DND-41 (cell line): ENCODE measurements around the gene ABLIM1.

Source experiments
- ATAC-seq: fragments of 200-7000 bp; cut with Tn5 transposase; 3 replicates; pipeline ENCODE4 v1.9.1; 2021; ENCODE audit warnings: low read depth; ENCODE audit not compliant: insufficient read depth
- DNase-seq: peaks from one replicate; pipeline ENCODE4 v3.0.0-alpha.2; 2020
- H2AFZ ChIP-seq: 2 replicates; pipeline ENCODE4 v1.6.0; 2012; ENCODE audit warnings: low read depth, low read length
- H3K27ac ChIP-seq: 2 replicates; pipeline ENCODE4 v1.5.1; 2012; ENCODE audit warnings: low read length, inconsistent platforms
- H3K27me3 ChIP-seq: fragments of 200-600 bp; sonication (generic); 2 replicates; pipeline ENCODE4 v1.6.0; 2012; ENCODE audit warnings: low read length, mild to moderate bottlenecking, inconsistent platforms; ENCODE audit not compliant: insufficient read depth, poor library complexity
- H3K36me3 ChIP-seq: 2 replicates; pipeline ENCODE4 v1.5.1; 2012; ENCODE audit warnings: low read length, inconsistent platforms; ENCODE audit not compliant: insufficient read depth
- H3K4me1 ChIP-seq: 2 replicates; pipeline ENCODE4 v1.5.1; 2012; ENCODE audit warnings: mild to moderate bottlenecking, low read length; ENCODE audit not compliant: insufficient read depth
- H3K4me2 ChIP-seq: 2 replicates; pipeline ENCODE4 v1.6.0; 2012; ENCODE audit warnings: mild to moderate bottlenecking, moderate library complexity, low read length, inconsistent platforms; ENCODE audit not compliant: insufficient read depth
- H3K4me3 ChIP-seq, 2 experiments: fragments of 200-600 bp in 1 of 2; shearing (Covaris generic) in 1 of 2; 2 replicates each; pipeline ENCODE4 v1.5.1; 2012 to 2016; ENCODE audit warnings: inconsistent platforms in 2 of 2, low read length in 2 of 2, mild to moderate bottlenecking in 2 of 2, low read depth in 1 of 2, moderate library complexity in 1 of 2
- H3K79me2 ChIP-seq: 2 replicates; pipeline ENCODE4 v1.6.0; 2012; ENCODE audit warnings: low read length, inconsistent platforms; ENCODE audit not compliant: insufficient read depth
- H3K9ac ChIP-seq: 2 replicates; pipeline ENCODE4 v1.6.0; 2012; ENCODE audit warnings: low read depth, mild to moderate bottlenecking, inconsistent platforms, low read length, moderate library complexity
- H3K9me3 ChIP-seq: 2 replicates; pipeline ENCODE4 v1.5.1; 2012; ENCODE audit warnings: low read length, moderate library complexity, mild to moderate bottlenecking, inconsistent platforms; ENCODE audit not compliant: insufficient read depth, severe bottlenecking
- H4K20me1 ChIP-seq: 2 replicates; pipeline ENCODE4 v1.6.0; 2012; ENCODE audit warnings: low read length; ENCODE audit not compliant: insufficient read depth
- CTCF ChIP-seq: IDR thresholded peaks from 2 replicates; pipeline ENCODE4 v1.5.1; 2012; ENCODE audit warnings: borderline replicate concordance, low read length, moderate library complexity, mild to moderate bottlenecking; ENCODE audit not compliant: poor library complexity, severe bottlenecking; ENCODE audit errors: extremely low read depth
- EZH2 ChIP-seq: IDR thresholded peaks from 3 replicates; pipeline ENCODE4 v1.6.1; 2012; ENCODE audit warnings: borderline replicate concordance, low read depth, mild to moderate bottlenecking, moderate library complexity, low read length, inconsistent platforms; ENCODE audit not compliant: severe bottlenecking

The ABLIM1 gene

GRCh38 chr10:114508376-114508775, 149.7 kb downstream of the ABLIM1 start:
- no peak overlapping the region for H3K4me2 ChIP-seq
- no peak for DNase-seq
- H2AFZ ChIP-seq, result no peak overlapping the region
- H3K27me3 ChIP-seq, result peaks cover 16% of the 10 kb centered on the region
- no peak overlapping the region for H3K4me3 ChIP-seq
- H3K79me2 ChIP-seq, result no peaks in the 10 kb centered on the region
- no peaks in the 10 kb centered on the region for H3K4me1 ChIP-seq
- ATAC-seq, result no peak
- no peaks in the 10 kb centered on the region for H3K9me3 ChIP-seq
- H3K9ac ChIP-seq, result no peak overlapping the region
- 0 out of 2 replicates have a peak, but pooled peaks cover 2% of the 10 kb centered on the region for H4K20me1 ChIP-seq
- H3K27ac ChIP-seq, result no peak overlapping the region
- TF ChIP-seq CTCF (no peak), EZH2 (no peak)
- no peaks in the 10 kb centered on the region for H3K36me3 ChIP-seq

GRCh38 chr10:114507449-114507848, 150.6 kb downstream of the ABLIM1 start:
- H3K9me3 ChIP-seq, result no peaks in the 10 kb centered on the region
- TF ChIP-seq CTCF, result no peak
- TF ChIP-seq EZH2, result no peak
- no peak for DNase-seq
- H3K36me3 ChIP-seq, result no peaks in the 10 kb centered on the region
- H3K4me2 ChIP-seq, result no peak overlapping the region
- H3K27ac ChIP-seq, result no peak overlapping the region
- H2AFZ ChIP-seq, result no peak overlapping the region
- no peak overlapping the region for H3K4me3 ChIP-seq
- H3K4me1 ChIP-seq, result no peaks in the 10 kb centered on the region
- no peak overlapping the region for H3K9ac ChIP-seq
- 0 out of 2 replicates have a peak, but pooled peaks cover 2% of the 10 kb centered on the region for H4K20me1 ChIP-seq
- H3K27me3 ChIP-seq, result peaks cover 16% of the 10 kb centered on the region
- H3K79me2 ChIP-seq, result no peaks in the 10 kb centered on the region
- ATAC-seq, result no peak

- Histone ChIP-seq H3K4me1 (no peaks in the 10 kb centered on the region), H3K27me3 (peaks cover 16% of the 10 kb centered on the region), H3K4me3 (no peak overlapping the region), H3K4me2 (no peak overlapping the region), H3K79me2 (no peaks in the 10 kb centered on the region), H3K9me3 (no peaks in the 10 kb centered on the region), H2AFZ (no peak overlapping the region), H3K27ac (no peak overlapping the region), H3K9ac (no peak overlapping the region), H4K20me1 (0 out of 2 replicates have a peak, but pooled peaks cover 2% of the 10 kb centered on the region), H3K36me3 (no peaks in the 10 kb centered on the region)
- DNase-seq (no peak), ATAC-seq (no peak)
- TF ChIP-seq CTCF, result no peak
- TF ChIP-seq EZH2, result no peak
Measured at GRCh38 chr10:114506871-114507385, 151.1 kb downstream of the ABLIM1 start.
